ENCODE results near the gene KRTAP12-1. TPM values are rescaled to one million over a fixed set of nuclear protein-coding genes. Genes with fewer than 3 reads are reported as not detected.

Gene KRTAP12-1
- total RNA-seq, 4 donors from 2014 or later, result not detected

DNA sequence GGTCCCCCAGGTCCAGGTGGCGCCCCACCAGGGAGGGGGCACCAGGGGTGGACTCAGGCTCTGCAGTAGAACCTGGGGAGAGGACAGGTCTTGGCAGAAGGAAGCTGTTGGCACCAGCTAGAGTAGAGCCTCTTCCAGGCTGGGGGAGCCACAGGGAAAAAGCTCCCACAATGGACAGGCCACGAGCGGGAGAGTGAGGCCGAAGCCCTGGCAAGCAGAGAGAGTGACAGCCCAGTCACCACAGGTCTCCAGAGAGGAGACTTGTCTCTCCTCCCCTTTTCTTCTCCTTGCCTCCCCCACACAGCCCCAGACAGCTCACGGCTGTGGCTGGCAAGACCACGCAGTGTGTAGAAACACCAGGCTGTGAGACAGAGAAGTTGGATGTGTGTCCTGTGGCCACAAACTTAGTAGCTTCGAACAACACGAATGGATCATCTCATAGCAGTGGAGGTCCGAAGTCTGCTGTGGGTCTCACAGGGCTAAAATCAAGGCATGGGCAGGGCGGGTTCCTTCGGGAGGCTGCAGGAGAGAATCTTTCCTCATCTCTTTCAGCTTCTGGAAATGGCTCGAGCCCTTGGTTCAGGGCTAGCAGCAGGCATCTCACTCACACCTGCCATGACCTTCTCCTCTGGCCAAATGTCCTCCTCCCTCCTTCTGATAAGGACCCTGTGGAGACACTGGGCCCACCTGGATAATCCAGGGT lies 30.8 kb downstream of the KRTAP12-1 start:
- H3K27ac ChIP-seq, result no peak overlapping the region
- H3K9me3 ChIP-seq, result peaks cover 0 to 15% (median 0%) of the 10 kb centered on the region in 4 donors
- WGBS, 2 donors, result 80 to 94% methylated on average over 11 to 12 of the region's 12 CpGs
- TF ChIP-seq EP300 (IDR thresholded peaks at IDR 0.05) (no peak), POLR2A (IDR thresholded peaks at IDR 0.05) (no peak), CTCF (IDR thresholded peaks at IDR 0.05) (no peak)
- H3K4me3 ChIP-seq, result no peak overlapping the region
- DNase-seq (ENCODE audit: low spot score in 2 of 2), result no peak
- H3K27me3 ChIP-seq, result no peaks in the 10 kb centered on the region
- H3K4me1 ChIP-seq, result no peaks in the 10 kb centered on the region
- H3K36me3 ChIP-seq, result no peaks in the 10 kb centered on the region

GRCh38 chr21:44650265-44650972 lies 31.5 kb downstream of the KRTAP12-1 start:
- peaks cover 0 to 15% (median under 1%) of the 10 kb centered on the region in 4 donors for H3K9me3 ChIP-seq
- no peaks in the 10 kb centered on the region for H3K4me1 ChIP-seq
- WGBS, 2 donors, result 87 to 91% methylated on average over 20 of the region's 20 CpGs
- H3K4me3 ChIP-seq, result no peak overlapping the region
- H3K27ac ChIP-seq, result no peak overlapping the region
- H3K27me3 ChIP-seq, result no peaks in the 10 kb centered on the region
- TF ChIP-seq CTCF (IDR thresholded peaks at IDR 0.05) (no peak), POLR2A (IDR thresholded peaks at IDR 0.05) (no peak), EP300 (IDR thresholded peaks at IDR 0.05) (no peak)
- H3K36me3 ChIP-seq, result no peaks in the 10 kb centered on the region
- DNase-seq (ENCODE audit: low spot score in 2 of 2), result no peak

GRCh38 chr21:44649521-44650100 lies 32.4 kb downstream of the KRTAP12-1 start:
- H3K27me3 ChIP-seq, result no peaks in the 10 kb centered on the region
- WGBS, 2 donors, result 68 to 76% methylated on average over 15 to 18 of the region's 18 CpGs
- H3K4me3 ChIP-seq, result no peak overlapping the region
- H3K27ac ChIP-seq, result no peak overlapping the region
- peaks cover 0 to 23% (median 4%) of the 10 kb centered on the region in 4 donors for H3K9me3 ChIP-seq
- TF ChIP-seq CTCF (IDR thresholded peaks at IDR 0.05) (no peak), EP300 (IDR thresholded peaks at IDR 0.05) (no peak), POLR2A (IDR thresholded peaks at IDR 0.05) (no peak)
- H3K36me3 ChIP-seq, result no peaks in the 10 kb centered on the region
- DNase-seq (ENCODE audit: low spot score in 2 of 2), result no peak
- H3K4me1 ChIP-seq, result no peaks in the 10 kb centered on the region

DNA sequence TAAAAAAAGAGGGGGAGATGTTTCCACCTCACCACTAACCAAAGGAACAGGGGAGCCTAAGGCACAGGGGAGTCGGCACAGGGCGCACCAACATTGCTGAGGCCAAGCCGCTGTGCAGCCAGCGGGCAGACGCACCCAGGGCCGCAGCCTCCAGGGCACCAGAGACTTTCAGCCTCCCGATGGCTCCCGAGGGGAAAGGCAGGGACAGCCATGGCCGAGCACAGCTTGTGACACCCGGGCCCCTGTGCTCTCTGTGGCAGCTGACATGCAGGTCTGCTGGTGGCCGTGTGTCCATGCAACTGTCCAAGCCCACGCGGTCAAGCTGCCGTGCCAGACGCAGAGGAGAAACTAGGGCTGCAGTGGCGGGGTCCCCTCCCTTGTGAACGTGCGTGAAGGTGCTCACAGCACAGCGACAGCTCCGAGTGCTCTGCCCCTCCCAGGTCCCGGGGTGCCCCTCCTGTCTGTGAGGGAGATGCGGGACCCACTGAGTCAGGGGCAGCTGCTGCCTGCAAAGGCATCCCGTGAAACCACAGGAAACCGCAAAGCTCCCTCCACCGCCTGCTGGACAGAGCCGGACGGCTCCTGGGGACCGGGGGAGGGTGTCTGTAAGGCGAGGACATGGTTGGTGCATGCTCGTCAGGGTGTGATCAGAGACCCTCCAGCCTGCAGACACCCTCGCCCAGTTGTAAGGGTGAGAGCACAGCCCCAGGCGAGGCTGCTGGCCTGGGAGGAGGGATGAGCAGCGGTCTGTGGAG lies 33.2 kb downstream of the KRTAP12-1 start:
- Histone ChIP-seq H3K4me1 (no peaks in the 10 kb centered on the region), H3K4me3 (no peak overlapping the region), H3K27ac (no peak overlapping the region), H3K36me3 (no peaks in the 10 kb centered on the region), H3K9me3 (peaks cover 0 to 32% (median 4%) of the 10 kb centered on the region in 4 donors), H3K27me3 (no peaks in the 10 kb centered on the region)
- TF ChIP-seq POLR2A (IDR thresholded peaks at IDR 0.05), result no peak
- TF ChIP-seq CTCF (IDR thresholded peaks at IDR 0.05), result no peak
- no peak for TF ChIP-seq EP300 (IDR thresholded peaks at IDR 0.05)
- no peak for DNase-seq (ENCODE audit: low spot score in 2 of 2)
- WGBS, 2 donors, result 68 to 69% methylated on average over 26 to 28 of the region's 33 CpGs

Data from tibial nerve (tissue), 4 donors.